WTC11 (cell line): ENCODE data around the gene TMEM184A. TPM values are rescaled to one million over a fixed set of nuclear protein-coding genes. Genes with fewer than 3 reads are reported as not detected.

Experiments used
- ATAC-seq: fragments of 200-7000 bp; cut with Tn5 transposase; 2 replicates; pipeline ENCODE4 v1.10.0; 2021; ENCODE audit warnings: mild to moderate bottlenecking, moderate library complexity
- CTCF ChIA-PET: fragments of 300-600 bp; sonication (Branson Sonifier 250); formaldehyde crosslinking; loops from one replicate; lab custom pipeline; 2021; ENCODE audit warnings: antibody characterized with exemption; lab: Charles Lee
- POLR2A ChIA-PET: fragments of 350-600 bp; sonication (Branson Sonifier 250); formaldehyde crosslinking; loops from one replicate; lab custom pipeline; 2021; ENCODE audit warnings: antibody characterized with exemption; lab: Charles Lee
- DNase-seq: peaks from one replicate; pipeline ENCODE4 v3.0.0; 2021; ENCODE audit warnings: low spot score
- H3K27ac Mint-ChIP-seq: 2 replicates; pipeline ENCODE4 v1.8.0; 2021; ENCODE audit warnings: mixed read lengths
- H3K27me3 Mint-ChIP-seq: 2 replicates; pipeline ENCODE4 v1.8.0; 2021; ENCODE audit warnings: low read depth, mild to moderate bottlenecking, moderate library complexity, mixed read lengths
- H3K36me3 Mint-ChIP-seq: 2 replicates; pipeline ENCODE4 v1.8.0; 2021; ENCODE audit warnings: mixed read lengths
- H3K4me1 Mint-ChIP-seq: 2 replicates; pipeline ENCODE4 v1.8.0; 2022; ENCODE audit warnings: mixed read lengths
- H3K4me3 Mint-ChIP-seq: 2 replicates; pipeline ENCODE4 v1.8.0; 2021; ENCODE audit warnings: mild to moderate bottlenecking, moderate library complexity, mixed read lengths
- H3K9me3 Mint-ChIP-seq: 2 replicates; pipeline ENCODE4 v1.8.0; 2021; ENCODE audit warnings: mixed read lengths
- AFF4 ChIP-seq: sonication (generic); formaldehyde crosslinking; IDR thresholded peaks from 2 replicates; pipeline ENCODE4 v1.8.1; 2023; ENCODE audit warnings: mild to moderate bottlenecking, missing genetic modification reagents, borderline replicate concordance
- ATF6 ChIP-seq: sonication (generic); formaldehyde crosslinking; IDR thresholded peaks from 2 replicates; pipeline ENCODE4 v1.8.1; 2023; ENCODE audit warnings: mild to moderate bottlenecking, missing genetic modification reagents
- ELF4 ChIP-seq: sonication (generic); formaldehyde crosslinking; IDR thresholded peaks from 2 replicates; pipeline ENCODE4 v1.8.1; 2022; ENCODE audit warnings: low read depth, mild to moderate bottlenecking, moderate library complexity, missing genetic modification reagents
- GTF2I ChIP-seq: fragments of 250-450 bp; sonication (Bioruptor Pico); conservative IDR thresholded peaks from 2 replicates; pipeline ENCODE4 v1.4.0; 2021; ENCODE audit warnings: mild to moderate bottlenecking
- MAX ChIP-seq: sonication (generic); formaldehyde crosslinking; IDR thresholded peaks from 2 replicates; pipeline ENCODE4 v1.8.0; 2022; ENCODE audit warnings: mild to moderate bottlenecking, missing genetic modification reagents
- MXD4 ChIP-seq: fragments of 250-450 bp; sonication (Bioruptor Pico); IDR thresholded peaks from 2 replicates; pipeline ENCODE4 v1.8.0; 2021; ENCODE audit warnings: mild to moderate bottlenecking, moderate library complexity, borderline replicate concordance
- NFYB ChIP-seq: sonication (generic); formaldehyde crosslinking; conservative IDR thresholded peaks from 2 replicates; pipeline ENCODE4 v1.8.0; 2022; ENCODE audit warnings: low read depth, missing genetic modification reagents
- RORB ChIP-seq: fragments of 250-450 bp; sonication (Bioruptor Pico); IDR thresholded peaks from 2 replicates; pipeline ENCODE4 v1.9.0; 2021; ENCODE audit warnings: mild to moderate bottlenecking
- SMAD4 ChIP-seq: sonication (generic); formaldehyde crosslinking; IDR thresholded peaks from 2 replicates; pipeline ENCODE4 v1.8.0; 2022; ENCODE audit warnings: mild to moderate bottlenecking, missing genetic modification reagents
- ZNF219 ChIP-seq: sonication (generic); formaldehyde crosslinking; IDR thresholded peaks from 2 replicates; pipeline ENCODE4 v1.8.0; 2023; ENCODE audit warnings: missing genetic modification reagents, mild to moderate bottlenecking, borderline replicate concordance
- ZNF232 ChIP-seq: sonication (generic); formaldehyde crosslinking; IDR thresholded peaks from 2 replicates; pipeline ENCODE4 v1.8.0; 2022; ENCODE audit warnings: mild to moderate bottlenecking, missing genetic modification reagents
- ZNF416 ChIP-seq: fragments of 250-450 bp; sonication (Bioruptor Pico); IDR thresholded peaks from 2 replicates; pipeline ENCODE4 v1.9.0; 2021; ENCODE audit warnings: mild to moderate bottlenecking, inconsistent platforms
- ZNF423 ChIP-seq: fragments of 250-450 bp; sonication (Bioruptor Pico); IDR thresholded peaks from 2 replicates; pipeline ENCODE4 v2.1.2; 2022; ENCODE audit warnings: mild to moderate bottlenecking, moderate library complexity
- ZNF425 ChIP-seq: fragments of 250-450 bp; sonication (Bioruptor Pico); conservative IDR thresholded peaks from 2 replicates; pipeline ENCODE4 v1.9.0; 2021; ENCODE audit warnings: mild to moderate bottlenecking
- total RNA-seq: library from RNA; stranded (reverse); gene quantifications from 3 replicates; pipeline ENCODE4 v1.2.3, GENCODE V29; 2021
- TF ChIP-seq, protein P1 (sequence below): sonication (generic); formaldehyde crosslinking; conservative IDR thresholded peaks from 2 replicates; pipeline ENCODE4 v1.8.1; 2023; ENCODE audit warnings: mild to moderate bottlenecking, low read depth, missing genetic modification reagents, moderate library complexity
- TF ChIP-seq, protein P2 (sequence below): sonication (generic); formaldehyde crosslinking; IDR thresholded peaks from 2 replicates; pipeline ENCODE4 v1.8.1; 2022; ENCODE audit warnings: low read depth, mild to moderate bottlenecking, moderate library complexity, missing genetic modification reagents, borderline replicate concordance

TMEM184A gene
- total RNA-seq, 1 experiment from 2014 or later, result 1.4 TPM

GRCh38 chr7:1541431-1542162 is 14.4 kb downstream of the TMEM184A start:
- CTCF ChIA-PET, result interaction anchor here (0.8 to 1.1 kb wide), 3 partner anchors 11 to 15 kb away, joined by 3 to 4 read pairs (median 3); partner anchors contain the start of gene TMEM184A
- Mint-ChIP-seq H3K27me3 (no peaks in the 10 kb centered on the region), H3K9me3 (no peaks in the 10 kb centered on the region)

More at GRCh38 chr7:1541431-1542162, 14.4 kb downstream of the TMEM184A start:
- H3K27ac Mint-ChIP-seq, result no peak overlapping the region
- ATAC-seq, result no peak
- TF ChIP-seq, protein P1, sequence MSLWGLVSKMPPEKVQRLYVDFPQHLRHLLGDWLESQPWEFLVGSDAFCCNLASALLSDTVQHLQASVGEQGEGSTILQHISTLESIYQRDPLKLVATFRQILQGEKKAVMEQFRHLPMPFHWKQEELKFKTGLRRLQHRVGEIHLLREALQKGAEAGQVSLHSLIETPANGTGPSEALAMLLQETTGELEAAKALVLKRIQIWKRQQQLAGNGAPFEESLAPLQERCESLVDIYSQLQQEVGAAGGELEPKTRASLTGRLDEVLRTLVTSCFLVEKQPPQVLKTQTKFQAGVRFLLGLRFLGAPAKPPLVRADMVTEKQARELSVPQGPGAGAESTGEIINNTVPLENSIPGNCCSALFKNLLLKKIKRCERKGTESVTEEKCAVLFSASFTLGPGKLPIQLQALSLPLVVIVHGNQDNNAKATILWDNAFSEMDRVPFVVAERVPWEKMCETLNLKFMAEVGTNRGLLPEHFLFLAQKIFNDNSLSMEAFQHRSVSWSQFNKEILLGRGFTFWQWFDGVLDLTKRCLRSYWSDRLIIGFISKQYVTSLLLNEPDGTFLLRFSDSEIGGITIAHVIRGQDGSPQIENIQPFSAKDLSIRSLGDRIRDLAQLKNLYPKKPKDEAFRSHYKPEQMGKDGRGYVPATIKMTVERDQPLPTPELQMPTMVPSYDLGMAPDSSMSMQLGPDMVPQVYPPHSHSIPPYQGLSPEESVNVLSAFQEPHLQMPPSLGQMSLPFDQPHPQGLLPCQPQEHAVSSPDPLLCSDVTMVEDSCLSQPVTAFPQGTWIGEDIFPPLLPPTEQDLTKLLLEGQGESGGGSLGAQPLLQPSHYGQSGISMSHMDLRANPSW (CRISPR knock-in tag), result no peak
- TF ChIP-seq MXD4 (CRISPR knock-in tag), result no peak
- TF ChIP-seq ELF4, result no peak
- no peak for TF ChIP-seq RORB (CRISPR knock-in tag)
- no peak for TF ChIP-seq MAX (CRISPR knock-in tag)
- TF ChIP-seq ZNF232 (CRISPR knock-in tag), result no peak
- no peak for TF ChIP-seq ZNF423 (CRISPR knock-in tag)
- TF ChIP-seq GTF2I (CRISPR knock-in tag), result no peak
- TF ChIP-seq AFF4 (CRISPR knock-in tag), result no peak
- no peak for TF ChIP-seq ZNF219
- no peak for TF ChIP-seq ATF6 (CRISPR knock-in tag)
- no peak for TF ChIP-seq NFYB (CRISPR knock-in tag)
- TF ChIP-seq ZNF416 (CRISPR knock-in tag), result no peak
- no peak for TF ChIP-seq SMAD4
- TF ChIP-seq ZNF425 (CRISPR knock-in tag), result no peak
- TF ChIP-seq, protein P2, sequence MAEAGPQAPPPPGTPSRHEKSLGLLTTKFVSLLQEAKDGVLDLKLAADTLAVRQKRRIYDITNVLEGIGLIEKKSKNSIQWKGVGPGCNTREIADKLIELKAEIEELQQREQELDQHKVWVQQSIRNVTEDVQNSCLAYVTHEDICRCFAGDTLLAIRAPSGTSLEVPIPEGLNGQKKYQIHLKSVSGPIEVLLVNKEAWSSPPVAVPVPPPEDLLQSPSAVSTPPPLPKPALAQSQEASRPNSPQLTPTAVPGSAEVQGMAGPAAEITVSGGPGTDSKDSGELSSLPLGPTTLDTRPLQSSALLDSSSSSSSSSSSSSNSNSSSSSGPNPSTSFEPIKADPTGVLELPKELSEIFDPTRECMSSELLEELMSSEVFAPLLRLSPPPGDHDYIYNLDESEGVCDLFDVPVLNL (CRISPR knock-in tag), result no peak
- H3K4me1 Mint-ChIP-seq, result peaks cover 6% of the 10 kb centered on the region
- no peak for DNase-seq
- no peak overlapping the region for H3K4me3 Mint-ChIP-seq
- H3K36me3 Mint-ChIP-seq, result no peaks in the 10 kb centered on the region
- POLR2A ChIA-PET, result no interaction called here
